ENCODE data around the gene ITGA11. TPM values are rescaled to one million over a fixed set of nuclear protein-coding genes. Genes with fewer than 3 reads are reported as not detected.

Gene ITGA11
- total and polyA plus RNA-seq, 2 of the 13 experiments (the other 11 are each of a cell fraction or from before 2014, with no cell fraction given): not detected

GRCh38 chr15:68277603-68278344 is 154.2 kb downstream of the ITGA11 start, which contains the start of gene FEM1B (continued):
- TF ChIP-seq HNF1A (IDR thresholded peaks at IDR 0.05; ENCODE audit: low read depth) (peak; percentile 53; the same call in 1 of the 2 replicates), HNF1A (CRISPR knock-in tag; IDR thresholded peaks at IDR 0.05; ENCODE audit: borderline replicate concordance) (peak; percentile 84; the same call in 1 of the 2 replicates), ZFP91 (CRISPR knock-in tag; IDR thresholded peaks at IDR 0.05; ENCODE audit: borderline replicate concordance) (peak; percentile 77; the same call in 1 of the 2 replicates), GMEB1 (CRISPR knock-in tag; IDR thresholded peaks at IDR 0.05; ENCODE audit: borderline replicate concordance) (peak; percentile 89), MATR3 (CRISPR knock-in tag; IDR thresholded peaks at IDR 0.05) (no peak), XRCC5 (optimal IDR thresholded peaks at IDR 0.05; ENCODE audit: low read length) (peak; percentile 67), YY1 (IDR thresholded peaks at IDR 0.05; ENCODE audit: insufficient read depth, insufficient replicate concordance, low read depth, low read length) (peak; percentile 81), ZNF570 (CRISPR knock-in tag; IDR thresholded peaks at IDR 0.05; ENCODE audit: borderline replicate concordance) (peak; percentile 5; the same call in 1 of the 2 replicates), RCOR2 (CRISPR knock-in tag; IDR thresholded peaks at IDR 0.05) (peak; percentile 40), UBTF (CRISPR knock-in tag; IDR thresholded peaks at IDR 0.05) (peak; percentile 97), ZNF569 (CRISPR knock-in tag; IDR thresholded peaks at IDR 0.05; ENCODE audit: borderline replicate concordance) (no peak), MXD4 (CRISPR knock-in tag; IDR thresholded peaks at IDR 0.05) (peak; percentile 75; the same call in 1 of the 2 replicates), YEATS4 (CRISPR knock-in tag; IDR thresholded peaks at IDR 0.05; ENCODE audit: borderline replicate concordance) (peak; percentile 92)
